ENCODE results near the gene TLCD3A.

Gene TLCD3A

DNA sequence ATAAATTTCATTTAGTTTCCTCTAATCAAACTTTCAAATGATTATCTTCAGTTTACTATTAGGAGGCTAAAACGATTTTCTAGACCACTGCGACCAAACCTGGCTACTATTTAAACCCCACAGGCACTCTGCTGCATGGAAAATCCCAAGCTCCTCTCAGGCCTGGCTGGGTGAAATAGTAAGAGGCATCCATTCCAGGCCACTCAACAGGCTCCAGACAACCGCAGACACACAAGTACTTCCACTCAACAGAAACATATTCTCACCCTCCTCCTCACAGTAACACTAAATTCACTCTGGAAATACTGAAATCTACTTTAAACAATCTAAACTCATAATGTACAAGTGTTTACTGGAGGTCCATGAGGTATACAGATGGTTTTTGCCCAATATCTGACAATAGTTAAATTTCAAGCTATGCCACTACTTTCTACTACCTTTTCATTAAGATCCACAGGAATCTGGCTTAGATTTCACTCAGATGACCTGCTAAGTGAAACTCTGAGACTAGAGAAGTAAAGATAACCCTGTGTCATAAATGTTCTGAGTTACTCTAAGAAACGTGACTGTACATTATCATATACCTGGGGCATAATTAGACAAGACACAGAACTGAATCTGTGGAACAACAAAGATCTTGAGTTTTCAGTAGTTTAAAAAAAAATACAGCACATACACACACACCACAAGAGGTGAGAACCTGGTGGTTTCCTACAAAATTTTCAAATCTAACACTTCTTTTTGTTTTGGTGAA is 28.1 kb upstream of the TLCD3A start:
- no peak overlapping the region for H3K4me3 ChIP-seq (ENCODE audit: low read length)
- no peak for DNase-seq (ENCODE audit: low read depth, low spot score)

- DNase-seq (ENCODE audit: low read depth, low spot score) = no peak
- H3K4me3 ChIP-seq (ENCODE audit: low read length) = no peak overlapping the region
Measured at GRCh38 chr17:705011-705410, 27.4 kb upstream of the TLCD3A start.

- H3K4me3 ChIP-seq (ENCODE audit: low read length) = no peak overlapping the region
- DNase-seq (ENCODE audit: low read depth, low spot score) = no peak
Measured at GRCh38 chr17:705863-706262, 26.5 kb upstream of the TLCD3A start.

DNA sequence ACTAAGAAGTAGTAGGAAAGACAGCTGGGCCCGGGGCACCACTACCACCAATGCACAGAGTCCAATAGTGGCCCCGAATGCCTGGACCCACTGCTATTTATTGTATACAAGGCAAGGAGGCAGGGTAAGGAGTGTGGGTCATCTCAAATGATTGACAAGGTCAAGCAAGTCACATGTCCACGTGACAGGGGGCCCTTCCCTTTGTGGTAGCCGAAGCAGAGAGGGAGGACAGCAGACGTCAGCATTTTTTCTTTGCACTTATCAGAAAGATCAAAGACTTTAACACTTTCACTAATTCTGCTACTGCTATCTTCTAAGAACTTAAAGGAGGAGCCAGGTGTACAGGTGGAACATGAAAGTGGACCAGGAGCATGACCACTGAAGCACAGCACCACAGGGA is 24.3 kb upstream of the TLCD3A start:
- no peak overlapping the region for H3K4me3 ChIP-seq (ENCODE audit: low read length)
- no peak for DNase-seq (ENCODE audit: low read depth, low spot score)

DNA sequence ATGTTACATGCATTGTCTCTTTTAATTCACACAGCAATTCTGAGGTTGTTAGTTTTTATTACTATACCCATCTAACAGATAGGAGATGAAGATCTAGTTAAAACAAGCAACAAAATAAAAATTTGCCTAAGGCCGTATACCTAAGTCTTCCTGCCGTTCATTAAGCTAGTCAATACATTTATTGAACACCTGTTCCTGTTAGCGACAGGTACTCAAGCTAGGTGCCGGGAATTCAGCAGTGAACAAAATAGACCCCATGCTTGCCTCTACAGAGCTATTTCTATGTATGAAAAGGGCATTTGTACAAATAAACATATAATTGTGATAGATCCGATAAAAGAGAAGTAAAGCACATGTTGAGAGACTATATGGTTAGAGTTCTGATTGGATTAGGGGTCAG is 14.3 kb upstream of the TLCD3A start:
- H3K4me3 ChIP-seq (ENCODE audit: low read length) = no peak overlapping the region
- no peak for DNase-seq (ENCODE audit: low read depth, low spot score)

GRCh38 chr17:720706-721539 is 11.5 kb upstream of the TLCD3A start:
- no peak overlapping the region for H3K4me3 ChIP-seq (ENCODE audit: low read length)
- no peak for DNase-seq (ENCODE audit: low read depth, low spot score)

GRCh38 chr17:721540-721937 is 10.9 kb upstream of the TLCD3A start:
- DNase-seq (ENCODE audit: low read depth, low spot score) = no peak

DNA sequence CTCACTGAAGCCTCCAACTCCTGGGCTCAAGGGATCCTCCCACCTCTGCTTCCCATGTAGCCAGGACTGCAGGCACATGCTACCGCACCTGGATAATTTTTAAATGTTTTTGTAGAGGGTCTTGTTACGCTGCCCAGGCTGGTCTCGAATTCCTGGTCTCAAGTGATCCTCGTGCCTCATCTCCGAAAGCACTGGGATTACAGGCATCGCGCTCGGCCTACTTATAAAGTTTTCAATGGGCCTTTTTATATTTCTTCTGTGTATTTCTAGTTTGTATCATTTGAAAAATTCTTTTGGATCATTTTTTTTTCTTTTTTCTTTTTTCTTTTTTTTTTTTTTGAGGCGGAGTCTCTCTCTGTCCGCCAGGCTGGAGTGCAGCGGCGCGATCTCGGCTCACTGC is 7.3 kb upstream of the TLCD3A start:
- no peak overlapping the region for H3K4me3 ChIP-seq (ENCODE audit: low read length)
- no peak for DNase-seq (ENCODE audit: low read depth, low spot score)

More at GRCh38 chr17:721540-721937, 10.9 kb upstream of the TLCD3A start:
- no peak overlapping the region for H3K4me3 ChIP-seq (ENCODE audit: low read length)

- DNase-seq (ENCODE audit: low read depth, low spot score) = no peak
- no peak overlapping the region for H3K4me3 ChIP-seq (ENCODE audit: low read length)
Measured at GRCh38 chr17:725746-726145, 6.7 kb upstream of the TLCD3A start.

GRCh38 chr17:726271-726919 is 6.0 kb upstream of the TLCD3A start:
- no peak for DNase-seq (ENCODE audit: low read depth, low spot score)
- H3K4me3 ChIP-seq (ENCODE audit: low read length) = no peak overlapping the region

DNA sequence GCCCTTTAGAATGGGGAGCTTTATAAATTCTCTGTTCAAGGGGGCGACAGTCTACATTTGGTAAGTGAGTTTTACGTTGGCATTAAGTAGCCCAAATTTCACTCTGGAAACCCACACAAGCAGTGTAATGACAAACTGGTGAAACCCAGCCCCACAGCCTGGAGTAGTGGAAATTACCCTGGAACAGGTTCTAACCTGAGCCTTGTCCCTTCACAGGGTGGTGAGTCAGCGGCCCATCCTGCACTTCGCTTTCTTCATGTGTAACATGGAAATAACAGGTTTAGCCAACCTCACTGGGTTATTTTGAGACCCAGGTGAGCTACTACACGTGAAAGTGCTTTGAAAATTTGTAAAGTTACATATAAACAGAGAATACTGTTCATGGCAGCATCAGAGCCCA is 3.5 kb upstream of the TLCD3A start:
- DNase-seq (ENCODE audit: low read depth, low spot score) = no peak

GRCh38 chr17:731644-732066 is 741 bp upstream of the TLCD3A start:
- peak overlapping the region; percentile 64 for H3K4me3 ChIP-seq (ENCODE audit: low read length)
- DNase-seq (ENCODE audit: low read depth, low spot score) = no peak

More for the DNA sequence above, 3.5 kb upstream of the TLCD3A start:
- H3K4me3 ChIP-seq (ENCODE audit: low read length) = no peak overlapping the region

DNA sequence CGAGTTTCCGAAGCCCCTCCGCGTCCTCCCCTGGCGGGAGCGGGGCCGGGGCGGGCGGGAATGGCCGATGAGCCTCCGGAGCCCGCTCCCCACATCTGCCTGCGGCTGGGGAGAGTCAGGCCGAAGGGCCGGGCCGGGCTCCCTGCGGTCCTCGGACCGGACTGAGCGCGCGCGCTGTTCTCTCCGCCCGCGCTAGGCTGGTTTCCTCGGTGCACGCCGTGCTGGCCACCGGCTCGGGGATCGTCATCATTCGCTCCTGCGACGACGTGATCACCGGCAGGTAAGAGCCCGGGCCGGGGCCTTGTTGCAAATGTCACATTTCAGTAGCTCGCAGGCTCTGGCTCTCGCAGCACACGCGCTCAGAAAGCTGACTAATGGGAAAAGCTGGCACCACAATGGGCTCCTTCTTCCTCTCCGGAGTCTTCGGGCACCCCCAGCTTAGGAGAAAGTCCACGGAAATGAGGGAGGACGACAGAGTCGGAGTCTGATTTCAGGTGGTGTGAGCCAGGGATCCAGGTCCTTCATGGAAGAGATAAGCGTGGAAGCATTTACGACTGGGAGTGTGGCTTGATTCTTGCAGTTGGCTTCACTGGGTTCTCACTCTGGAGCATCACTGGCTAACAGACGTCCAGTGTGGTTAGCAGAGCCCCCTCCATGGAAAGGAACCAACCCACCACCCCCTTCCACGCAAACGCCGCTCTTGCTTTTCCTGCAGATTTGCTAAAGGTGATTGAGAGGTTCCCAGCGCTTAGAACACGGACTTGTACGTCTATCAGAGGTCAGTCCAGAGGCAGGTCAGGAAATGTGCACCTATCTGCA is 715 bp downstream of the TLCD3A start:
- DNase-seq (ENCODE audit: low read depth, low spot score) = no peak

DNA sequence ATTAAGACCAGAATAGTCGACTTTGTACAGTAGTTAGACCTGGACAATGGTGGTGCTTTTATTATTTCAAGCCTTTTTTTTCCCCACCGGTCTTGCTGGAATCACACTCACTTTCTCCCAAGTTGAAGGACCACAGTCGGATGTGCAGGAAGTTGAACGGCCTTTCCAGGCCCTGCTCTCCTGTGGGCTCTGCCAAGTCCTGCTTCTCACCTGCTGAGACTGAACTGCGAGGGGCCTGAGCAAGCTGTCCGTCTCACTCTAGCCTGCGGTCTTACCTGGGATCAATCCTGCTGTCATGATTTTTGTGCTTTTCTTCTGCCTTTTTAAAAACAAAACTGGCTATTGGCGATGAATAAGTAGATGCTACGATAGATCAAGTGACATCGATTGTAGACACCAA is 1.3 kb downstream of the TLCD3A start:
- peak overlapping the region; percentile 64; the same call in 1 of the 2 replicates for H3K4me3 ChIP-seq (ENCODE audit: low read length)
- DNase-seq (ENCODE audit: low read depth, low spot score) = no peak

More for the DNA sequence above, 715 bp downstream of the TLCD3A start:
- peak overlapping the region; percentile 64 for H3K4me3 ChIP-seq (ENCODE audit: low read length)

GRCh38 chr17:737561-738113 is 5.2 kb downstream of the TLCD3A start:
- no peak for DNase-seq (ENCODE audit: low read depth, low spot score)
- no peak overlapping the region for H3K4me3 ChIP-seq (ENCODE audit: low read length)

- no peak for DNase-seq (ENCODE audit: low read depth, low spot score)
Measured at GRCh38 chr17:740240-741017, 8.0 kb downstream of the TLCD3A start.

GRCh38 chr17:742147-742793 is 9.9 kb downstream of the TLCD3A start:
- H3K4me3 ChIP-seq (ENCODE audit: low read length) = no peak overlapping the region
- no peak for DNase-seq (ENCODE audit: low read depth, low spot score)

More at GRCh38 chr17:740240-741017, 8.0 kb downstream of the TLCD3A start:
- no peak overlapping the region for H3K4me3 ChIP-seq (ENCODE audit: low read length)

- no peak overlapping the region for H3K4me3 ChIP-seq (ENCODE audit: low read length)
- DNase-seq (ENCODE audit: low read depth, low spot score) = no peak
Measured at GRCh38 chr17:743139-743538, 10.7 kb downstream of the TLCD3A start.
